Fibroblast of lung (primary cell): ENCODE data around the gene SLC45A2. TPM values are rescaled to one million over a fixed set of nuclear protein-coding genes. Genes with fewer than 3 reads are reported as not detected.

ENCODE experiments used
- DNase-seq, 2 donors: peaks; one replicate each; pipeline versions ENCODE4 v3.0.0 to v3.0.0-alpha.2; 2010; ENCODE audit warnings: low read depth in 2 of 2
- H2AFZ ChIP-seq: 2 replicates; pipeline ENCODE4 v1.5.1; 2012; ENCODE audit warnings: low read length, control low read depth, inconsistent platforms
- H3K27ac ChIP-seq: 2 replicates; pipeline ENCODE4 v1.5.1; 2011; ENCODE audit warnings: low read length, control low read depth; ENCODE audit not compliant: insufficient read depth
- H3K27me3 ChIP-seq: 2 replicates; pipeline ENCODE4 v1.5.1; 2011; ENCODE audit warnings: mild to moderate bottlenecking, low read length; ENCODE audit not compliant: control insufficient read depth, insufficient read depth
- H3K36me3 ChIP-seq: 2 replicates; pipeline ENCODE4 v1.5.1; 2011; ENCODE audit warnings: low read length; ENCODE audit not compliant: control insufficient read depth, insufficient read depth
- H3K4me1 ChIP-seq: 2 replicates; pipeline ENCODE4 v1.5.1; 2011; ENCODE audit warnings: low read length; ENCODE audit not compliant: control insufficient read depth, insufficient read depth; ENCODE audit errors: extremely low read depth
- H3K4me2 ChIP-seq: 2 replicates; pipeline ENCODE4 v1.5.1; 2011; ENCODE audit warnings: low read length, control low read depth; ENCODE audit not compliant: insufficient read depth; ENCODE audit errors: extremely low read depth
- H3K4me3 ChIP-seq, 4 experiments: fragments of 200-600 bp in 1 of 4; sonication (generic) in 1 of 4; replicated peaks in 1 of 4; 2 replicates each; pipeline ENCODE4 v1.5.1; 2011 to 2016; ENCODE audit warnings: low read length in 4 of 4, low read depth in 3 of 4, mild to moderate bottlenecking in 3 of 4, control low read depth in 2 of 4, inconsistent platforms in 1 of 4, mixed read lengths in 1 of 4; ENCODE audit not compliant: insufficient read depth in 1 of 4; ENCODE audit errors: control extremely low read depth in 1 of 4
- H3K79me2 ChIP-seq: 2 replicates; pipeline ENCODE4 v1.5.1; 2012; ENCODE audit warnings: mild to moderate bottlenecking, low read length, inconsistent platforms; ENCODE audit not compliant: control insufficient read depth, insufficient read depth
- H3K9ac ChIP-seq: 2 replicates; pipeline ENCODE4 v1.5.1; 2011; ENCODE audit warnings: mild to moderate bottlenecking, low read length, control low read depth; ENCODE audit not compliant: insufficient read depth
- H3K9me3 ChIP-seq: 2 replicates; pipeline ENCODE4 v1.5.1; 2012; ENCODE audit warnings: low read depth, low read length; ENCODE audit not compliant: control insufficient read depth, insufficient read depth
- H4K20me1 ChIP-seq: 2 replicates; pipeline ENCODE4 v1.5.1; 2011; ENCODE audit warnings: low read length; ENCODE audit not compliant: control insufficient read depth, insufficient read depth; ENCODE audit errors: extremely low read depth
- EZH2 ChIP-seq: IDR thresholded peaks from 2 replicates; pipeline ENCODE4 v1.5.1; 2012; ENCODE audit warnings: low read length, control low read depth, mild to moderate bottlenecking; ENCODE audit errors: missing control alignments
- polyA plus RNA-seq, 2 donors: library from polyadenylated mRNA; depleted of rRNA in 1 of 2; stranded (reverse) in 1 of 2; unstranded in 1 of 2; fragments of >200 nt; gene quantifications; 2 replicates each; pipeline ENCODE4 v1.2.1, GENCODE V29; 2011 to 2012; ENCODE audit warnings: missing spikeins in 1 of 2
- total RNA-seq: library from RNA; depleted of rRNA; stranded (reverse); fragments of >200 nt; gene quantifications from 2 replicates; pipeline ENCODE4 v1.2.1, GENCODE V29; 2014
- TF ChIP-seq, protein P1 (sequence below), 2 donors: IDR thresholded peaks in 1 of 2; conservative IDR thresholded peaks in 1 of 2; 1 replicate in 1 of 2; 2 replicates in 1 of 2; pipeline ENCODE4 v1.5.1; 2011 to 2012; ENCODE audit warnings: low read length in 2 of 2, control low read depth in 1 of 2, inconsistent platforms in 1 of 2, low read depth in 1 of 2, mild to moderate bottlenecking in 1 of 2

Gene SLC45A2
- total and polyA plus RNA-seq, 2 donors (not counting 1 experiment from before 2014, with no cell fraction given): under 0.01 TPM; not detected in 1

DNA sequence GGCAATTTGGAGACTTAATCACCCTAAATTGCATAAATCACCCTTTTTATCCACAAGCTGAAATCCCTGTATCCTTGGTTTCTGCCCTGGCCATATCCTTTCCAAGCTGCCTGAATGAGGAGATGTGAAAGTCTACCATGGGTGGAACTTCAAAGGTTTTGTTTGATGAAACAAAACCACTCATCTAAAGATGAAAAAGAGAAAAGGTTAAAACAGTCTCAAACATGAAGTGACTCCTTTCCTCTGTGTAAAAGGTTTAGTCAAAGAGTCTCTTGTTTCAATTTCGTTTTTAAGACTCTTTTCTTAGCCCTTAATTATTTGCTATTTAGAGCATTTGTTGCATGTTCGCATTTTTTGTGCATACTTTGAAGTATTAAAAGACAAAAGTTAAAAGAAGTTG lies 11.2 kb downstream of the SLC45A2 start:
- H3K27me3 ChIP-seq: no peaks in the 10 kb centered on the region
- TF ChIP-seq, protein P1, sequence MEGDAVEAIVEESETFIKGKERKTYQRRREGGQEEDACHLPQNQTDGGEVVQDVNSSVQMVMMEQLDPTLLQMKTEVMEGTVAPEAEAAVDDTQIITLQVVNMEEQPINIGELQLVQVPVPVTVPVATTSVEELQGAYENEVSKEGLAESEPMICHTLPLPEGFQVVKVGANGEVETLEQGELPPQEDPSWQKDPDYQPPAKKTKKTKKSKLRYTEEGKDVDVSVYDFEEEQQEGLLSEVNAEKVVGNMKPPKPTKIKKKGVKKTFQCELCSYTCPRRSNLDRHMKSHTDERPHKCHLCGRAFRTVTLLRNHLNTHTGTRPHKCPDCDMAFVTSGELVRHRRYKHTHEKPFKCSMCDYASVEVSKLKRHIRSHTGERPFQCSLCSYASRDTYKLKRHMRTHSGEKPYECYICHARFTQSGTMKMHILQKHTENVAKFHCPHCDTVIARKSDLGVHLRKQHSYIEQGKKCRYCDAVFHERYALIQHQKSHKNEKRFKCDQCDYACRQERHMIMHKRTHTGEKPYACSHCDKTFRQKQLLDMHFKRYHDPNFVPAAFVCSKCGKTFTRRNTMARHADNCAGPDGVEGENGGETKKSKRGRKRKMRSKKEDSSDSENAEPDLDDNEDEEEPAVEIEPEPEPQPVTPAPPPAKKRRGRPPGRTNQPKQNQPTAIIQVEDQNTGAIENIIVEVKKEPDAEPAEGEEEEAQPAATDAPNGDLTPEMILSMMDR (conservative IDR thresholded peaks at IDR 0.05 in 1 of 2, IDR thresholded peaks at IDR 0.05 in 1 of 2; ENCODE audit: low read depth in 1 of 2, low read length in 2 of 2): no peak
- TF ChIP-seq EZH2: no peak
- no peak overlapping the region for H3K9ac ChIP-seq
- H3K27ac ChIP-seq: no peak overlapping the region
- no peaks in the 10 kb centered on the region for H3K79me2 ChIP-seq
- H2AFZ ChIP-seq: no peak overlapping the region
- no peak for DNase-seq
- H3K4me3 ChIP-seq: no peak overlapping the region
- no peaks in the 10 kb centered on the region for H3K9me3 ChIP-seq
- H3K36me3 ChIP-seq: no peaks in the 10 kb centered on the region
- no peak overlapping the region for H3K4me2 ChIP-seq
- no peaks in the 10 kb centered on the region for H3K4me1 ChIP-seq
- H4K20me1 ChIP-seq: no peaks in the 10 kb centered on the region

DNA sequence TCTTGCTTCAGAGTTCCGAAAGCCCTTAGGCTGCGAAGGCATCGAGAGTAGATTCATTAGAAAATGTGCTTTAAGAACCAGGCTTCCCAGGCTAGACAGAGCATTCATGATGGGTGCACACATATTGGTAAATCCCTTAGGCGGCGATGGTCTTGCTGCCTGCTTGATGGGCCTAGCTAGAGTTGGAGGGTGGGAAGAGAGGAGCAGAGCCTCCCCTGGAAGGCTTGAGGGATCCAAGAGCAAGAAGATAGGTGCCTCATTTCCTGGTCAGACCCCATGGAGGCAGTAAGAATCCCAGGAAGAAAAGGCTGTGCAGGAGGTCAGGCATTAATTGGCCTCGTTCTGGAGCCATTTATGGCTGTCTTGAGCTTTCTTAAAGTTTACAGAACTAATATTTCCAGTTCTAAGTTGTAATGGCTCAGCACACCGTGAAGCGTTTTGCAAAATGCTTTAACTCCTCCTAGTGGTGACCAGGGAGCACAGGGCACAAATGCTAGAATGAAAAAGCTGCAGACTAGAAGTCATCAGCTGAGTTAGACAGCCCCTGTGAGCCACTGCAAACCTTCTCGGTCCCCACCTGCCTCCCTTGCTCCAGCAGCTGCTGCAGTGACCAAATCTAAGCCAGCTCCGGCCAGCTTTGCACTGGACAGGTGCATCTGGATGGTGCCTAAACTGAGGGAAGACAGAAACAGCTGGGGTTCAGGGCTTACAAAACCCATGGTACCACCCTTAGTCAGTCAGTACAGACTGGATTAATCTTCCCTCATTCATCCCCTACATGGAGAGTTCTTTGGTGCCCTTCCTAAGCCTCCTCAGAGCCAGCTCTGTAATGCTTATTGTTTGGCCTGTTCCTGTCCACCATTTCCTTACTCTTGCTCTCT lies 14.7 kb downstream of the SLC45A2 start:
- no peak overlapping the region for H2AFZ ChIP-seq

More for the DNA sequence above, 14.7 kb downstream of the SLC45A2 start:
- TF ChIP-seq, protein P1 (conservative IDR thresholded peaks at IDR 0.05 in 1 of 2, IDR thresholded peaks at IDR 0.05 in 1 of 2; ENCODE audit: low read depth in 1 of 2, low read length in 2 of 2): peak; percentile 92
- no peak for TF ChIP-seq EZH2
- no peaks in the 10 kb centered on the region for H3K27me3 ChIP-seq
- peak; percentile 55 to 79 for DNase-seq
- H3K27ac ChIP-seq: no peak overlapping the region
- no peak overlapping the region for H3K4me3 ChIP-seq
- H4K20me1 ChIP-seq: no peaks in the 10 kb centered on the region
- H3K9me3 ChIP-seq: no peaks in the 10 kb centered on the region
- H3K4me2 ChIP-seq: no peak overlapping the region
- H3K36me3 ChIP-seq: no peaks in the 10 kb centered on the region
- no peaks in the 10 kb centered on the region for H3K4me1 ChIP-seq
- no peak overlapping the region for H3K9ac ChIP-seq
- no peaks in the 10 kb centered on the region for H3K79me2 ChIP-seq
